OCI-M2 (cell line): ENCODE data around the gene PCDHA9.
"Not testable (repeated sequence)": the region's sequence is repeated elsewhere in the genome, so short reads cannot be mapped to it uniquely, and the experiment has no call there.

Experiments used
- DNase-seq: peaks from one replicate; lab custom pipeline; 2025; ENCODE audit not compliant: unreplicated experiment; lab: John Stamatoyannopoulos, UW

Gene PCDHA9, protein sequence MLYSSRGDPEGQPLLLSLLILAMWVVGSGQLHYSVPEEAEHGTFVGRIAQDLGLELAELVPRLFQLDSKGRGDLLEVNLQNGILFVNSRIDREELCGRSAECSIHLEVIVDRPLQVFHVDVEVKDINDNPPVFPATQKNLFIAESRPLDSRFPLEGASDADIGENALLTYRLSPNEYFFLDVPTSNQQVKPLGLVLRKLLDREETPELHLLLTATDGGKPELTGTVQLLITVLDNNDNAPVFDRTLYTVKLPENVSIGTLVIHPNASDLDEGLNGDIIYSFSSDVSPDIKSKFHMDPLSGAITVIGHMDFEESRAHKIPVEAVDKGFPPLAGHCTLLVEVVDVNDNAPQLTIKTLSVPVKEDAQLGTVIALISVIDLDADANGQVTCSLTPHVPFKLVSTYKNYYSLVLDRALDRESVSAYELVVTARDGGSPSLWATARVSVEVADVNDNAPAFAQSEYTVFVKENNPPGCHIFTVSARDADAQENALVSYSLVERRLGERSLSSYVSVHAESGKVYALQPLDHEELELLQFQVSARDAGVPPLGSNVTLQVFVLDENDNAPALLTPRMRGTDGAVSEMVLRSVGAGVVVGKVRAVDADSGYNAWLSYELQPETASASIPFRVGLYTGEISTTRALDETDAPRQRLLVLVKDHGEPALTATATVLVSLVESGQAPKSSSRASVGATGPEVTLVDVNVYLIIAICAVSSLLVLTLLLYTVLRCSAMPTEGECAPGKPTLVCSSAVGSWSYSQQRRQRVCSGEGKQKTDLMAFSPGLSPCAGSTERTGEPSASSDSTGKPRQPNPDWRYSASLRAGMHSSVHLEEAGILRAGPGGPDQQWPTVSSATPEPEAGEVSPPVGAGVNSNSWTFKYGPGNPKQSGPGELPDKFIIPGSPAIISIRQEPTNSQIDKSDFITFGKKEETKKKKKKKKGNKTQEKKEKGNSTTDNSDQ

DNA sequence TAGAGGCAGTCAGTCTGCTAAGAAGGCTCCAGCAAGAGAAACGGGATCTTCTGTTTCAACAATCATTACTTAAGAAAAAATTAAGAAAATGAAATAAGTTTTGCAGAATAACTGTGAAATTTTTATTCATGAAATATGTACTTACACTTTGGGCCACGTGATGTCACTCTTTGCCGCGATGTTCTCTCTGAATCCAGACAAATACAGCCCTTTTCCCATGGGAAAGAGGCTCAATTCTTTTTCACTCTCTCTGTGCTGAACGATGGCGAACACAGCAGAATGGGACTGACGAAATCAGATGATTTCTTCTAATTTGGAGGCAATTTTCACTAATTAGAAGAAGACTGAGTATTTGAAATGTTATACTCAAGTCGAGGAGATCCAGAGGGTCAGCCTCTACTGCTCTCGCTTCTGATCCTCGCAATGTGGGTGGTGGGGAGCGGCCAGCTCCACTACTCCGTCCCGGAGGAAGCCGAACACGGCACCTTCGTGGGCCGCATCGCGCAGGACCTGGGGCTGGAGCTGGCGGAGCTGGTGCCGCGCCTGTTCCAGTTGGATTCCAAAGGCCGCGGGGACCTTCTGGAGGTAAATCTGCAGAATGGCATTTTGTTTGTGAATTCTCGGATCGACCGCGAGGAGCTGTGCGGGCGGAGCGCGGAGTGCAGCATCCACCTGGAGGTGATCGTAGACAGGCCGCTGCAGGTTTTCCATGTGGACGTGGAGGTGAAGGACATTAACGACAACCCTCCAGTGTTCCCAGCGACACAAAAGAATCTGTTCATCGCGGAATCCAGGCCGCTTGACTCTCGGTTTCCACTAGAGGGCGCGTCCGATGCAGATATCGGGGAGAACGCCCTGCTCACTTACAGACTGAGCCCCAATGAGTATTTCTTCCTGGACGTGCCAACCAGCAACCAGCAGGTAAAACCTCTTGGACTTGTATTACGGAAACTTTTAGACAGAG is at the start of gene PCDHA9:
PCDHA9 (plus strand) TSS at position 244 of the 964 bp plus-strand sequence; CDS start at position 358, 114 bp downstream.
- not testable (repeated sequence) for DNase-seq

DNA sequence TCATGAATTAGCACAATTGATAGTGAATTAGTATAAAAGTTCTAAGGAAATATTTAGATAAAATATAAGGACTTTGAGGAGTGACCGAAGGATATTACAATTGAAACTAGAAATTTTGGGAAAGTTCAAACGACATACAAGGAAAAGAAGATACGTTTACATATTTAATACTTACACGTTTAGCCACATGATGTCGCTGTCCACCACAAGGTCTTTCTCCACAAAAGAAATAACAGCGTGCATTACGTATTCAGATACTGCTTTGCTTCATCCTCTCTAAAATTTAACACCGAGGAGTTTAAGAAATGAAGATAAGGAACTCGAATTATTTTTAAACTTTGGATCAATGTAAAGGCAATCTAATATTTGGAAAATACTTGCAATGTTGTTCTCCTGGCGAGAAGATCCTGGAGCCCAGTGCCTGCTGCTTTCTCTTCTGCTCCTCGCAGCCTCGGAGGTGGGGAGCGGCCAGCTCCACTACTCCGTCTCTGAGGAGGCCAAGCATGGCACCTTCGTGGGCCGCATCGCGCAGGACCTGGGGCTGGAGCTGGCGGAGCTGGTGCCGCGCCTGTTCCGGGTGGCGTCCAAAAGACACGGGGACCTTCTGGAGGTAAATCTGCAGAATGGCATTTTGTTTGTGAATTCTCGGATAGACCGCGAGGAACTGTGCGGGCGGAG is 47.2 kb upstream of the PCDHA9 start, which contains the start of gene PCDHA3:
PCDHA3 (plus strand) TSS at position 242 of the 678 bp plus-strand sequence.
- DNase-seq = no peak

DNA sequence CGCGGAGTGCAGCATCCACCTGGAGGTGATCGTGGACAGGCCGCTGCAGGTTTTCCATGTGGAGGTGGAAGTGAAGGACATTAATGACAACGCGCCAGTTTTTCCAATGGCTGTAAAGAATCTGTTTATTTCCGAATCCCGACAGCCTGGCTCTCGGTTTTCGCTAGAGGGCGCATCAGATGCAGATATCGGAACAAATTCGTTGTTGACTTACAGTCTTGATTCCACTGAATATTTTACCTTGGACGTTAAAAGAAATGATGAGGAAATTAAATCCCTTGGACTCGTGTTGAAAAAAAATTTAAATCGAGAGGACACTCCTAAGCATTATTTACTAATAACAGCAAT is 46.7 kb upstream of the PCDHA9 start:
- no peak for DNase-seq

DNA sequence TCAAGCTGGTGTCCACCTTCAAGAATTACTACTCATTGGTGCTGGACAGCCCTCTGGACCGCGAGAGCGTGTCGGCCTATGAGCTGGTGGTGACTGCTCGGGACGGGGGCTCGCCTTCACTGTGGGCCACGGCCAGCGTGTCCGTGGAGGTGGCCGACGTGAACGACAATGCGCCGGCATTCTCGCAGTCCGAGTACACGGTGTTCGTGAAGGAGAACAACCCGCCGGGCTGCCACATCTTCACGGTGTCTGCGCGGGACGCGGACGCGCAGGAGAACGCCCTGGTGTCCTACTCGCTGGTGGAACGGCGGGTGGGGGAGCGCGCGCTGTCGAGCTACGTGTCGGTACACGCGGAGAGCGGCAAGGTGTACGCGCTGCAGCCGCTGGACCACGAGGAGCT is 45.8 kb upstream of the PCDHA9 start:
- DNase-seq = not testable (repeated sequence)

DNA sequence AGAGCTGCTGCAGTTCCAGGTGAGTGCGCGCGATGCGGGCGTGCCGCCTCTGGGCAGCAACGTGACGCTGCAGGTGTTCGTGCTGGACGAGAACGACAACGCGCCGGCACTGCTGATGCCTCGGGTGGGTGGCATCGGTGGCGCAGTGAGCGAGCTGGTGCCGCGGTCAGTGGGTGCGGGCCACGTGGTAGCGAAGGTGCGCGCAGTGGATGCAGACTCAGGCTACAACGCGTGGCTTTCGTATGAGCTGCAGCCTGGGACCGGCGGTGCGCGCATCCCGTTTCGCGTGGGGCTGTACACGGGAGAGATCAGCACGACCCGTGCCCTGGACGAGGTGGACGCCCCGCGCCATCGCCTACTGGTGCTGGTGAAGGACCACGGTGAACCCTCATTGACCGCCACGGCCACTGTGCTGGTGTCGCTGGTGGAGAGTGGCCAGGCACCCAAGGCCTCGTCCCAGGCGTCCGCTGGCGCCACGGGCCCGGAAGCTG is 45.4 kb upstream of the PCDHA9 start:
- no peak for DNase-seq

DNA sequence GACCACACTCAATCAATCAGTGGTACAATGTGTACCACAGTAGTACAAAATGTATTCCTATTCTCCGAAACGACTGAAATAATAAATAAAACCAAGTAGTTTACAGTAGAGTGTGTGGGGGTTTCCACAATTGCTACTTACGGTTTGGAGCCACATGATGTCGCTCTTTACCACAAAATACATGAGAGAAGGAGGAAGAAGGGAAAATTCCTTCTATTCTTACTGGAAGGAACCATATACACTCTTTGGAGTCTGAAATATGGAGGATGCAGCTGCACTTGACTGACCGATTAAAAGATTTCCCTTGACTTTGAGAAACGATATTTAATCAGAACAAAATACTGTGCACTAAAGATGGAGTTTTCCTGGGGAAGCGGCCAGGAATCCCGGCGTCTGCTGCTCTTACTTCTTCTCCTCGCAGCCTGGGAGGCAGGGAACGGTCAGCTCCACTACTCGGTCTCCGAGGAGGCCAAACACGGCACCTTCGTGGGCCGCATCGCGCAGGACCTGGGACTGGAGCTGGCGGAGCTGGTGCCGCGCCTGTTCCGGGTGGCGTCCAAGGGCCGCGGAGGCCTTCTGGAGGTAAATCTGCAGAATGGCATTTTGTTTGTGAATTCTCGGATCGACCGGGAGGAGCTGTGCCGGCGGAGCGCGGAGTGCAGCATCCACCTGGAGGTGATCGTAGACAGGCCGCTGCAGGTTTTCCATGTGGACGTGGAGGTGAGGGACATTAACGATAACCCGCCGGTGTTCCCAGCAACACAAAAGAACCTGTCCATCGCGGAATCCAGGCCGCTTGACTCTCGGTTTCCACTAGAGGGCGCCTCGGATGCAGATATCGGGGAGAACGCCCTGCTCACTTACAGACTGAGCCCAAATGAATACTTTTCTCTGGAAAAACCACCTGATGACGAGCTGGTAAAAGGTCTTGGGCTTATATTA is 41.1 kb upstream of the PCDHA9 start, which contains the start of gene PCDHA4:
PCDHA4 (plus strand) TSS at position 235 of the 942 bp plus-strand sequence.
- no peak for DNase-seq

DNA sequence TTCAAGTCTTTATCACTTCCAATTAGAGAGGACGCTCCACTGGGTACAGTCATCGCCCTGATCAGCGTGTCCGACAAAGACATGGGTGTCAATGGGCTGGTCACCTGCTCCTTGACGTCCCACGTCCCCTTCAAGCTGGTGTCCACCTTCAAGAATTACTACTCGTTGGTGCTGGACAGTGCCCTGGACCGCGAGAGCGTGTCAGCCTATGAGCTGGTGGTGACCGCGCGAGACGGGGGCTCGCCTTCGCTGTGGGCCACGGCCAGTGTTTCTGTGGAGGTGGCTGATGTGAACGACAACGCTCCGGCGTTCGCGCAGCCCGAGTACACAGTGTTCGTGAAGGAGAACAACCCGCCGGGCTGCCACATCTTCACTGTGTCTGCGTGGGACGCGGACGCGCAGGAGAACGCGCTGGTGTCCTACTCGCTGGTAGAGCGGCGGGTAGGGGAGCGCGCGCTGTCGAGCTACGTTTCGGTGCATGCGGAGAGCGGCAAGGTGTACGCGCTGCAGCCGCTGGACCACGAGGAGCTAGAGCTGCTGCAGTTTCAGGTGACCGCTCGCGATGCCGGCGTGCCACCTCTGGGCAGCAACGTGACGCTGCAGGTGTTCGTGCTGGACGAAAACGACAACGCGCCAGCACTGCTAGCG is 39.8 kb upstream of the PCDHA9 start:
- DNase-seq = not testable (repeated sequence)

DNA sequence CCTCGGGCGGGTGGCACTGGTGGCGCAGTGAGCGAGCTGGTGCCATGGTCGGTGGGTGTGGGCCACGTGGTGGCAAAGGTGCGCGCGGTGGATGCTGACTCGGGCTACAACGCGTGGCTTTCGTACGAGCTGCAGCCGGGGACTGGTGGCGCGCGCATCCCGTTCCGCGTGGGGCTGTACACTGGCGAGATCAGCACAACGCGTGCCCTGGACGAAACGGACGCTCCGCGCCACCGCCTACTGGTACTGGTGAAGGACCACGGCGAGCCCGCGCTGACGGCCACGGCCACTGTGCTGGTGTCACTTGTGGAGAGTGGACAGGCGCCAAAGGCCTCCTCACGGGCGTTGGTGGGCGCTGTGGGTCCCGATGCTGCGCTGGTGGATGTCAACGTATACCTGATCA is 39.3 kb upstream of the PCDHA9 start:
- DNase-seq = no peak

DNA sequence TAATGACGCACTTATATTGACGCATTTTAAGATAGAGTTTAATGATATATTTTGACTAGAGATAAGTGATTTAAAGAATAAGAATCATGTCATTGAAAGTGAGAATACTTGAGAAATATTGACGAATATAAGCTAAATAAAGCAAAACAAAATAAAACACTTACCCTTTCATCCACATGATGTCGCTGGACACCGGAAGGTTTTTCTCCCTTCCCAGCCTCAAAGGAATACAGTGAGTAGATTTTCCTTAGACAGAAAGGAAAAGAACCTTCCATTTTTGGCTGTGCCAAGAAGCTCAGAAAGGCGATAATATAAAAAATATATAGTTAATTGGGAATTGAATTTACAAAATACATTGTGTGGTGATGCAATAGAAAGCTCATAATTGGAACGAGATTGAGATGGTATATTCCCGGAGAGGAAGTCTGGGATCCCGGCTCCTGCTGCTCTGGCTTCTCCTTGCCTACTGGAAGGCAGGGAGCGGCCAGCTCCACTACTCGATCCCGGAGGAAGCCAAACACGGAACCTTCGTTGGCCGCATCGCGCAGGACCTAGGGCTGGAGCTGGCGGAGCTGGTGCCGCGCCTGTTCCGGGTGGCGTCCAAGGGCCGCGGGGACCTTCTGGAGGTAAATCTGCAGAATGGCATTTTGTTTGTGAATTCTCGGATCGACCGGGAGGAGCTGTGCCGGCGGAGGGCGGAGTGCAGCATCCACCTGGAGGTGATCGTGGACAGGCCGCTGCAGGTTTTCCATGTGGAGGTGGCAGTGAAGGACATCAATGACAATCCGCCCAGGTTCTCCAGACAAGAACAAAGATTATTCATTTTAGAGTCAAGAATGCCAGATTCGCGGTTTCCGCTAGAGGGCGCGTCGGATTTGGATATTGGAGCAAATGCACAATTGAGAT is 26.6 kb upstream of the PCDHA9 start, which contains the start of gene PCDHA5:
PCDHA5 (plus strand) TSS at position 239 of the 906 bp plus-strand sequence.
- DNase-seq = no peak

DNA sequence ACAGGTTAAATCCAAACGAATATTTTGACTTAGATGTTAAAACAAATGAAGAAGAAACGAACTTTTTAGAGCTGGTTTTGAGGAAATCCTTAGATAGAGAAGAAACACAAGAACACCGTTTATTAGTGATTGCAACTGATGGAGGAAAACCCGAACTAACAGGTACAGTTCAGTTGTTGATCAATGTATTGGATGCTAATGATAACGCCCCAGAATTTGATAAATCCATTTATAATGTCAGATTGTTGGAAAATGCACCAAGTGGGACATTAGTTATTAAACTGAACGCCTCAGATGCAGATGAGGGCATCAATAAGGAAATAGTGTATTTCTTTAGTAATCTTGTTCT is 25.9 kb upstream of the PCDHA9 start:
- DNase-seq = no peak

DNA sequence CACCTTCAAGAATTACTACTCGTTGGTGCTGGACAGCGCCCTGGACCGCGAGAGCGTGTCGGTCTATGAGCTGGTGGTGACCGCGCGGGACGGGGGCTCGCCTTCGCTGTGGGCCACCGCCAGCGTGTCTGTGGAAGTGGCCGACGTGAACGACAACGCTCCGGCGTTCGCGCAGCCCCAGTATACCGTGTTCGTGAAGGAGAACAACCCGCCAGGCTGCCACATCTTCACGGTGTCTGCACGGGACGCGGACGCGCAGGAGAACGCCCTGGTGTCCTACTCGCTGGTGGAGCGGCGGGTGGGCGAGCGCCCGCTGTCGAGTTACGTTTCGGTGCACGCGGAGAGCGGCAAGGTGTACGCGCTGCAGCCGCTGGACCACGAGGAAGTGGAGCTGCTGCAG is 25.2 kb upstream of the PCDHA9 start:
- not testable (repeated sequence) for DNase-seq

DNA sequence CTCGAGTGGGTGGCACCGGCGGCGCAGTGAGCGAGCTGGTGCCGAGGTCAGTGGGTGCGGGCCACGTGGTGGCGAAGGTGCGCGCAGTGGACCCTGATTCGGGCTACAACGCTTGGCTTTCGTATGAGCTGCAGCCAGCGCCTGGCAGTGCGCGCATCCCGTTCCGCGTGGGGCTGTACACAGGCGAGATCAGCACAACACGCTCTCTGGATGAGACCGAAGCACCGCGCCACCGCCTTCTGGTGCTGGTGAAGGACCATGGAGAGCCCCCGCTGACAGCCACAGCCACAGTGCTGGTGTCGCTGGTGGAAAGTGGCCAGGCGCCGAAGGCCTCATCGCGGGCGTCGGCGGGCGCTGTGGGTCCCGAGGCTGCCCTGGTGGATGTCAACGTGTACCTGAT is 24.7 kb upstream of the PCDHA9 start:
- no peak for DNase-seq

DNA sequence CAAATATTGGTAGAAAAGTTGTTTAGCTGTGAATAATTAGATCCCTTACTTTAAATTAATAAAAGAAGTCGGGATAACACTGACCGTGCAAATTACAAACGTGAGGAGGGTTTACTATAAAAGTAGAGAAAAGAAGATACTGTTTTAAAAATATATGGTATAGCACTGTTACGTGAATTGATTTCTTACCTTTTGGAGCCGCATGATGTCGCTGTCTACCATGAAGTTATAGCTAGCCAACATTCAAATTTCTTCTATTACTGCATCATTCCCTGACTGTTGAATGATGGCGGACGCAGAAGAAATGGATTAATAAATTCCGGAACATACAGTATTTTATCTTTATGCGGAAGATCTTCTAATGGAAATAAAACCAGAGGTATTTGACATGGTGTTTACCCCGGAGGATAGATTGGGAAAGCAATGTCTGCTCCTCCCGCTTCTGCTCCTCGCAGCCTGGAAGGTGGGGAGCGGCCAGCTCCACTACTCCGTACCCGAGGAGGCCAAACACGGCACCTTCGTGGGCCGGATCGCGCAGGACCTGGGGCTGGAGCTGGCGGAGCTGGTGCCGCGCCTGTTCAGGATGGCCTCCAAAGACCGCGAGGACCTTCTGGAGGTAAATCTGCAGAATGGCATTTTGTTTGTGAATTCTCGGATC is 20.3 kb upstream of the PCDHA9 start, which contains the start of gene PCDHA6:
PCDHA6 (plus strand) TSS at position 257 of the 658 bp plus-strand sequence; CDS start at position 389, 132 bp downstream.
- no peak for DNase-seq

DNA sequence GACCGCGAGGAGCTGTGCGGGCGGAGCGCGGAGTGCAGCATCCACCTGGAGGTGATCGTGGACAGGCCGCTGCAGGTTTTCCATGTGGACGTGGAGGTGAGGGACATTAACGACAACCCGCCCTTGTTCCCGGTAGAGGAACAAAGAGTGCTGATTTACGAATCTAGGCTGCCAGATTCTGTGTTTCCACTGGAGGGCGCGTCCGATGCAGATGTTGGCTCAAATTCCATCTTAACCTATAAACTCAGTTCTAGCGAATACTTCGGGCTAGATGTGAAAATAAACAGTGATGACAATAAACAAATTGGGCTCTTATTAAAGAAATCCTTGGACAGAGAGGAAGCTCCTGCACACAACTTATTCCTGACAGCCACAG is 19.8 kb upstream of the PCDHA9 start:
- DNase-seq = no peak

DNA sequence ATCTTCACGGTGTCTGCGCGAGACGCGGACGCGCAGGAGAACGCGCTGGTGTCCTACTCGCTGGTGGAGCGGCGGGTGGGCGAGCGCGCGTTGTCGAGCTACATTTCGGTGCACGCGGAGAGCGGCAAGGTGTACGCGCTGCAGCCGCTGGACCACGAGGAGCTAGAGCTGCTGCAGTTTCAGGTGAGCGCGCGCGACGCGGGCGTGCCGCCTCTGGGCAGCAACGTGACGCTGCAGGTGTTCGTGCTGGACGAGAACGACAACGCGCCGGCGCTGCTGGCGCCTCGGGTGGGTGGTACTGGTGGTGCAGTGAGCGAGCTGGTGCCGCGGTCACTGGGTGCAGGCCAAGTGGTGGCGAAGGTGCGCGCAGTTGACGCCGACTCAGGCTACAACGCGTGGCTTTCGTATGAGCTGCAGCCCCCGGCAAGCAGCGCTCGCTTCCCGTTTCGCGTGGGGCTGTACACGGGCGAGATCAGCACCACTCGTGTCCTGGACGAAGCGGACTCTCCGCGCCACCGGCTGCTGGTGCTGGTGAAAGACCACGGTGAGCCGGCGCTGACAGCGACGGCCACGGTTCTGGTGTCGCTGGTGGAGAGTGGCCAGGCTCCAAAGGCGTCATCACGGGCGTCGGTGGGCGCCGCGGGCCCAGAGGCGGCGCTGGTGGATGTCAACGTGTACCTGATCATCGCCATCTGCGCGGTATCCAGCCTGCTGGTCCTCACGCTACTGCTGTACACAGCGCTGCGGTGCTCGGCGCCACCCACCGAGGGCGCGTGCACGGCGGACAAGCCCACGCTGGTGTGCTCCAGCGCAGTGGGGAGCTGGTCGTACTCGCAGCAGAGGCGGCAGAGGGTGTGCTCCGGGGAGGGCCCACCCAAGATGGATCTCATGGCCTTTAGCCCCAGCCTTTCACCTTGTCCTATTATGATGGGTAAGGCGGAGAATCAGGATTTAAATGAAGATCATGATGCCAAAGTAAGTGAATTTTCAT is 18.4 kb upstream of the PCDHA9 start:
- DNase-seq = not testable (repeated sequence)
